HFFc6 (cell line): ENCODE results near the gene PPP1R9B. TPM values are rescaled to one million over a fixed set of nuclear protein-coding genes. Genes with fewer than 3 reads are reported as not detected.

Source experiments
- DNase-seq: peaks from one replicate; pipeline ENCODE4 v3.0.0-alpha.2; 2018
- H3K27ac Mint-ChIP-seq: 2 replicates; pipeline ENCODE4 v1.8.0; 2020; ENCODE audit warnings: mild to moderate bottlenecking, mixed read lengths
- H3K27me3 Mint-ChIP-seq: 2 replicates; pipeline ENCODE4 v1.8.0; 2021; ENCODE audit warnings: mild to moderate bottlenecking, moderate library complexity, mixed read lengths; ENCODE audit not compliant: insufficient read depth
- H3K36me3 Mint-ChIP-seq: 2 replicates; pipeline ENCODE4 v1.8.0; 2021; ENCODE audit warnings: low read depth, mixed read lengths
- H3K4me1 Mint-ChIP-seq: 2 replicates; pipeline ENCODE4 v1.8.0; 2020; ENCODE audit warnings: low read depth, mixed read lengths
- H3K4me3 Mint-ChIP-seq: 2 replicates; pipeline ENCODE4 v1.8.0; 2020; ENCODE audit warnings: mild to moderate bottlenecking, moderate library complexity, mixed read lengths
- H3K9me3 Mint-ChIP-seq: 2 replicates; pipeline ENCODE4 v1.8.0; 2020; ENCODE audit warnings: mild to moderate bottlenecking, mixed read lengths
- long read RNA-seq: library from polyadenylated mRNA; unstranded; transcript quantifications from one replicate; pipeline ENCODE4 v2.0.0, GENCODE V29; 2019
- total RNA-seq, 6 experiments: library from RNA; stranded (reverse); fragmentation: NEBNext Ultra II Directional; extraction: Animal tissue kit (Norgen Biotek cat#: 25700); gene quantifications; 2 replicates in 1 of 6; 3 replicates in 5 of 6; pipeline ENCODE4 v1.2.3, GENCODE V29; 2021
- TF ChIP-seq, protein P1 (sequence below): fragments of 200-600 bp; sonication (generic); IDR thresholded peaks from 2 replicates; pipeline ENCODE4 v1.5.0; 2021; ENCODE audit warnings: antibody characterized with exemption, mild to moderate bottlenecking

PPP1R9B gene, protein sequence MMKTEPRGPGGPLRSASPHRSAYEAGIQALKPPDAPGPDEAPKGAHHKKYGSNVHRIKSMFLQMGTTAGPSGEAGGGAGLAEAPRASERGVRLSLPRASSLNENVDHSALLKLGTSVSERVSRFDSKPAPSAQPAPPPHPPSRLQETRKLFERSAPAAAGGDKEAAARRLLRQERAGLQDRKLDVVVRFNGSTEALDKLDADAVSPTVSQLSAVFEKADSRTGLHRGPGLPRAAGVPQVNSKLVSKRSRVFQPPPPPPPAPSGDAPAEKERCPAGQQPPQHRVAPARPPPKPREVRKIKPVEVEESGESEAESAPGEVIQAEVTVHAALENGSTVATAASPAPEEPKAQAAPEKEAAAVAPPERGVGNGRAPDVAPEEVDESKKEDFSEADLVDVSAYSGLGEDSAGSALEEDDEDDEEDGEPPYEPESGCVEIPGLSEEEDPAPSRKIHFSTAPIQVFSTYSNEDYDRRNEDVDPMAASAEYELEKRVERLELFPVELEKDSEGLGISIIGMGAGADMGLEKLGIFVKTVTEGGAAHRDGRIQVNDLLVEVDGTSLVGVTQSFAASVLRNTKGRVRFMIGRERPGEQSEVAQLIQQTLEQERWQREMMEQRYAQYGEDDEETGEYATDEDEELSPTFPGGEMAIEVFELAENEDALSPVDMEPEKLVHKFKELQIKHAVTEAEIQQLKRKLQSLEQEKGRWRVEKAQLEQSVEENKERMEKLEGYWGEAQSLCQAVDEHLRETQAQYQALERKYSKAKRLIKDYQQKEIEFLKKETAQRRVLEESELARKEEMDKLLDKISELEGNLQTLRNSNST
- 10 to 100 TPM; 66.4 to 78.5 (median 68.7) TPM for total RNA-seq
- long read RNA-seq, partial matches to known transcripts: 0 of 5 reads
- long read RNA-seq, other reads (novel, unspliced or antisense): 5 of 5 reads

DNA sequence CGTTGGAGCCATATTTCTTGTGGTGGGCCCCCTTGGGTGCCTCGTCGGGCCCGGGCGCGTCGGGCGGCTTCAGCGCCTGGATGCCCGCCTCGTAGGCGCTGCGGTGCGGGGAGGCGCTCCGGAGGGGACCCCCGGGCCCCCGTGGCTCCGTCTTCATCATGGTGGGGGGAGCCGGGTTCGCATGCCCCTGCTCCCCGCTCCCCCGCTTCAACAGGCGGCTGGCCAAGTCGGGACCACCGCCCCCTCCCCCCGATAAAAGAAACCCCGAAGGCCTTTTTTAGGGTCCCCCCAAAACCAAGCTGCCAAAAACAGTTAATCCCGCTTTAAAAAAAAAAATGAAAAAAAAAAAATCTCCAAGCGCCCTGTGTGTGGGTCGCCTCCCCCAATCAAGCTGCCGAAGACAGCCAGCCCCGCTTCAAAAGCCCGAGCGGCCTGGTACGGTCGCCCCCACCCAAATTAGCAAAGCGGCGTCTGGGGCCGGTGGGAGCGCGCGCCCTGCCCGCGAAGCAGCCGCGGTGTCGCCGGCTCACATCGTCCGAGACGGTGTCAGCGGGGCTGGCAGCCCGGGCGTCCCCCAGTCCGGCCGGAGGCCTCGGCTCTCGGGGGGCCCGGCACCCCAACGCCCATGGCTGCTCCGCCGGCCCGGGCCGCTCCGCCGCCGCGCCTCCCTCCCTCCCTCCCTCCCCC is at the start of gene PPP1R9B:
TSS of gene PPP1R9B (minus strand) at position 324 of the 687 bp plus-strand sequence. CDS start at position 160, 164 bp downstream.
- TF ChIP-seq, protein P1, sequence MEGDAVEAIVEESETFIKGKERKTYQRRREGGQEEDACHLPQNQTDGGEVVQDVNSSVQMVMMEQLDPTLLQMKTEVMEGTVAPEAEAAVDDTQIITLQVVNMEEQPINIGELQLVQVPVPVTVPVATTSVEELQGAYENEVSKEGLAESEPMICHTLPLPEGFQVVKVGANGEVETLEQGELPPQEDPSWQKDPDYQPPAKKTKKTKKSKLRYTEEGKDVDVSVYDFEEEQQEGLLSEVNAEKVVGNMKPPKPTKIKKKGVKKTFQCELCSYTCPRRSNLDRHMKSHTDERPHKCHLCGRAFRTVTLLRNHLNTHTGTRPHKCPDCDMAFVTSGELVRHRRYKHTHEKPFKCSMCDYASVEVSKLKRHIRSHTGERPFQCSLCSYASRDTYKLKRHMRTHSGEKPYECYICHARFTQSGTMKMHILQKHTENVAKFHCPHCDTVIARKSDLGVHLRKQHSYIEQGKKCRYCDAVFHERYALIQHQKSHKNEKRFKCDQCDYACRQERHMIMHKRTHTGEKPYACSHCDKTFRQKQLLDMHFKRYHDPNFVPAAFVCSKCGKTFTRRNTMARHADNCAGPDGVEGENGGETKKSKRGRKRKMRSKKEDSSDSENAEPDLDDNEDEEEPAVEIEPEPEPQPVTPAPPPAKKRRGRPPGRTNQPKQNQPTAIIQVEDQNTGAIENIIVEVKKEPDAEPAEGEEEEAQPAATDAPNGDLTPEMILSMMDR: no peak
- Mint-ChIP-seq H3K27me3 (peaks cover 2% of the 10 kb centered on the region), H3K4me1 (peaks cover 50% of the 10 kb centered on the region), H3K9me3 (no peaks in the 10 kb centered on the region), H3K36me3 (no peaks in the 10 kb centered on the region), H3K27ac (peak within 1 kb of the TSS; percentile 97), H3K4me3 (peak within 1 kb of the TSS; percentile 94)
- DNase-seq: no peak

DNA sequence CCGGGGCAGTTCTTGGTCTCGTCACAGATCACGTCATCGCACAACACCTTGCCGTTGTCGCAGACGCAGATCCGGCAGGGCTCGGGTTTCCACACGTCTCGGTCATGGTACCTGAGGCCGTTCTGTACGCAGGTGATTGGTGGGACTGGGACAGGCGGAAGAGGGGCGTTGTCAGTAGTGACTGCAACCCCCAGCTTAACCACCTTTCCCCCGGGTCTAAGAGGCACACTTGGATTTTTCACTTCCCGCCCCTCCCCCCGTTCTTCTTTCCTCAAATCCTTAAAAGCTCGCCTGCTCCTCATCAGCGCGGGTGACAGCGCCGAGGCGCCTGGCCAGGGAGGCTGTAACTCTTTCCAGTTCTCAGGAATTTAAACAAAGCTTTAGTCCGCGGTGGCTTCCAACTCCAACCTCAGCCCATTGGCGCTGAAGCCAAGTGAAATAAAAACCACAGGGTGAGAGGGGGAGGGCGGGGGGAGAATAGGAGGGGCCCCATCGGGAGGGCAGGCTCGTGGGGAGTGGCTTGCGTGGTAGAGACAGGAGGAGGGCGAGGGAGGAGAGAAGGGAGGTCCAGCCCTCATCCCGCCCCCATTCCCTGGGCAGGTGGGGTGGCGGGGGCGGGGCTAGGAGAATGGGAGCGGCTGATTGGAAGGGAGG is 49.5 kb upstream of the PPP1R9B start:
- peaks cover 64% of the 10 kb centered on the region for H3K36me3 Mint-ChIP-seq
- peak overlapping the region; percentile 100 for H3K4me3 Mint-ChIP-seq
- H3K9me3 Mint-ChIP-seq: peaks cover 21% of the 10 kb centered on the region
- peak overlapping the region; percentile 100 for H3K27ac Mint-ChIP-seq
- peak; percentile 93 for DNase-seq
- TF ChIP-seq, protein P1: no peak
- peaks cover 74% of the 10 kb centered on the region for H3K4me1 Mint-ChIP-seq
- peaks cover 50% of the 10 kb centered on the region for H3K27me3 Mint-ChIP-seq

DNA sequence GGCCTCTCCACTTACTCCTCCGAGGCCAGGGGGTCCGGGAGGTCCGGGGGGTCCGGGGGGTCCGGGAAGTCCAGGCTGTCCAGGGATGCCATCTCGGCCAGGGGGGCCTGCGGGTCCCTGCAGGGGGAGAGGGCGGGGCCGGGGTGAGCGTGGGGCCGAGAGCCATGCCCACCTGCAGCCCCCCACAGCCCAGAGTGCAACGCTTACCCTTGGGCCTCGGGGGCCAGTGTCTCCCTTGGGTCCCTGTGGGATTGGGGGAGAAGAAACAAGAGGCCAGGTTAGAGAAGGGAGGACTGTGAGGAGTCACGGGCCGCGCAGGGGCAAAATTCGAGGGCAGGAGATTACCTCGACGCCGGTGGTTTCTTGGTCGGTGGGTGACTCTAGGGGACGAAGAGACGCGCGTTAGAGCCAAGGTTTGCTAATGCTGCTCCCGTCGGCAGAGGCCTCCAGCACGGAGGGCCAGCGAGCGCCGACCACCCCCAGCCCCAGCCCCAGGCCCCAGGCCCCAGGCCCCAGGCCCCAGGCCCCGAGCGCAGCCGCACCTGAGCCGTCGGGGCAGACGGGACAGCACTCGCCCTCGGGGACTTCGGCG is 48.8 kb upstream of the PPP1R9B start:
- DNase-seq: no peak
- Mint-ChIP-seq H3K9me3 (peaks cover 21% of the 10 kb centered on the region), H3K27ac (peak overlapping the region; percentile 100), H3K4me1 (peaks cover 71% of the 10 kb centered on the region), H3K27me3 (peaks cover 54% of the 10 kb centered on the region), H3K36me3 (peaks cover 65% of the 10 kb centered on the region), H3K4me3 (peak overlapping the region; percentile 100)
- TF ChIP-seq, protein P1: no peak

DNA sequence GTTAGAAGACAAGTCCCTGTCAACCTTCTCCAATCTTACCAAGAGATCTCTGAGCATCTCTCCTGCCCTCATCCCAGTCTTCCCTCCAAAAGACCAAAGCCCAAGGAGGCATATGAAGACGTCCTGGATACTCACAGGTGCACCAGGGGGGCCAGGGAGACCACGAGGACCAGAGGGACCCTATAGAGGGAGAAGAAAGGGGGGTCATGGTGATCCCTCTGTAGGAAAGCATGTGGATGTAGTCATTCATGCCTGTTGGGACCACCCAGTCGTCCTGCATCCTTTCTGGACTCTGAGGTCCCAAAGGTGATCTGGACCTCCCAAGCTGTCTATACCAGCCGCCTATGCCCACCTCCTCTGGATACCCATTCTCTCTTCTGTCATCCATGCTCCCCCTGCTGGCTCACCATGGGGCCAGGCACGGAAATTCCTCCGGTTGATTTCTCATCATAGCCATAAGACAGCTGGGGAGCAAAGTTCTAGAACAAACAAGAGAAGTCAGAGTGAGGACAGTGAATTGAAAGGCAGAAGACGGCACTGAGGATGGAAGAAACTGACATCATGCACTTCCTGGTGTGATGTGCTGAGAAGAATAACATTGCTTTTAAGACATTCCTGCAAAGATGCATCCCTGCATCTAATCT is 47.7 kb upstream of the PPP1R9B start:
- Mint-ChIP-seq H3K36me3 (peaks cover 76% of the 10 kb centered on the region), H3K9me3 (peaks cover 27% of the 10 kb centered on the region), H3K27ac (peak overlapping the region; percentile 100), H3K4me3 (peak overlapping the region; percentile 100), H3K4me1 (peaks cover 71% of the 10 kb centered on the region), H3K27me3 (peaks cover 65% of the 10 kb centered on the region)
- DNase-seq: peak; percentile 76
- TF ChIP-seq, protein P1: peak; percentile 85
